CD14-positive monocyte (primary cell): Measurements from ENCODE around the gene KCNN3. TPM values are rescaled to one million over a fixed set of nuclear protein-coding genes. Genes with fewer than 3 reads are reported as not detected.

ENCODE experiments used
- DNase-seq, 3 donors: peaks; one replicate each; pipeline ENCODE4 v3.0.0-alpha.2; 2011 to 2022
- H2AFZ ChIP-seq: 2 replicates; pipeline ENCODE4 v1.6.0; 2012; ENCODE audit warnings: mild to moderate bottlenecking, low read depth, low read length, inconsistent platforms; ENCODE audit not compliant: insufficient read depth, poor library complexity, severe bottlenecking
- H3K27ac ChIP-seq, 2 donors: 1 replicate in 1 of 2; 2 replicates in 1 of 2; pipeline ENCODE4 v1.5.1; 2012 to 2013; ENCODE audit warnings: low read length in 2 of 2, control low read depth in 1 of 2, inconsistent platforms in 1 of 2, low read depth in 1 of 2, mild to moderate bottlenecking in 1 of 2
- H3K27me3 ChIP-seq, 2 donors: one replicate each; pipeline versions ENCODE4 v1.6.0 to v1.6.1; 2011 to 2013; ENCODE audit warnings: low read length in 2 of 2; ENCODE audit not compliant: control insufficient read depth in 2 of 2, insufficient read depth in 2 of 2
- H3K36me3 ChIP-seq, 2 donors: replicated peaks in 1 of 2; 1 replicate in 1 of 2; 2 replicates in 1 of 2; pipeline versions ENCODE4 v1.5.1 to v1.6.1; 2012 to 2013; ENCODE audit warnings: low read length in 2 of 2, control low read depth in 1 of 2, inconsistent platforms in 1 of 2, mild to moderate bottlenecking in 1 of 2; ENCODE audit not compliant: insufficient read depth in 2 of 2, control insufficient read depth in 1 of 2
- H3K4me1 ChIP-seq, 2 donors: 1 replicate in 1 of 2; 2 replicates in 1 of 2; pipeline versions ENCODE4 v1.5.1 to v1.6.1; 2012 to 2013; ENCODE audit warnings: low read length in 2 of 2, control low read depth in 1 of 2, inconsistent platforms in 1 of 2, mild to moderate bottlenecking in 1 of 2, moderate library complexity in 1 of 2; ENCODE audit not compliant: insufficient read depth in 2 of 2, control insufficient read depth in 1 of 2
- H3K4me2 ChIP-seq: replicated peaks from 2 replicates; pipeline ENCODE3; 2012; ENCODE audit warnings: low read length, moderate library complexity, mild to moderate bottlenecking; ENCODE audit not compliant: poor library complexity, severe bottlenecking; ENCODE audit errors: extremely low read depth
- H3K4me3 ChIP-seq, 3 experiments: fragments of 200-600 bp in 1 of 3; sonication (generic) in 1 of 3; replicated peaks in 1 of 3; 1 replicate in 2 of 3; 2 replicates in 1 of 3; pipeline ENCODE4 v1.5.1; 2011 to 2013; ENCODE audit warnings: low read length in 3 of 3, mild to moderate bottlenecking in 3 of 3, control low read depth in 2 of 3, low read depth in 2 of 3, inconsistent platforms in 1 of 3, moderate library complexity in 1 of 3
- H3K79me2 ChIP-seq: 2 replicates; pipeline ENCODE4 v1.6.0; 2012; ENCODE audit warnings: mild to moderate bottlenecking, control low read depth, inconsistent platforms, low read length, moderate library complexity; ENCODE audit not compliant: insufficient read depth
- H3K9ac ChIP-seq: 2 replicates; pipeline ENCODE4 v1.6.0; 2017; ENCODE audit warnings: low read length, mild to moderate bottlenecking; ENCODE audit not compliant: insufficient read depth, poor library complexity, severe bottlenecking
- H3K9me3 ChIP-seq, 2 donors: replicated peaks in 1 of 2; 1 replicate in 1 of 2; 2 replicates in 1 of 2; pipeline versions ENCODE4 v1.5.1 to v1.6.1; 2012 to 2013; ENCODE audit warnings: low read length in 2 of 2, control low read depth in 1 of 2; ENCODE audit not compliant: control insufficient read depth in 1 of 2, insufficient read depth in 1 of 2
- H4K20me1 ChIP-seq: 2 replicates; pipeline ENCODE4 v1.6.0; 2012; ENCODE audit warnings: mild to moderate bottlenecking, low read length, control low read depth, moderate library complexity; ENCODE audit not compliant: insufficient read depth
- H3K27ac Mint-ChIP-seq, 7 donors: one replicate each; pipeline ENCODE4 v1.8.0; 2020; ENCODE audit warnings: mild to moderate bottlenecking in 7 of 7, mixed read lengths in 7 of 7, moderate library complexity in 6 of 7, inconsistent platforms in 2 of 7
- H3K27me3 Mint-ChIP-seq, 3 donors: one replicate each; pipeline ENCODE4 v1.8.0; 2021 to 2022; ENCODE audit warnings: low read depth in 3 of 3, mild to moderate bottlenecking in 3 of 3, mixed read lengths in 3 of 3, moderate library complexity in 3 of 3, inconsistent platforms in 1 of 3
- H3K36me3 Mint-ChIP-seq, 2 donors: one replicate each; pipeline ENCODE4 v1.8.0; 2020; ENCODE audit warnings: mixed read lengths in 2 of 2, inconsistent platforms in 1 of 2, mild to moderate bottlenecking in 1 of 2
- H3K4me1 Mint-ChIP-seq: one replicate; pipeline ENCODE4 v1.8.0; 2020; ENCODE audit warnings: mild to moderate bottlenecking, mixed read lengths
- H3K4me3 Mint-ChIP-seq, 2 donors: one replicate each; pipeline ENCODE4 v1.8.0; 2020; ENCODE audit warnings: mild to moderate bottlenecking in 2 of 2, mixed read lengths in 2 of 2, moderate library complexity in 1 of 2
- H3K9me3 Mint-ChIP-seq, 7 donors: one replicate each; pipeline ENCODE4 v1.8.0; 2020 to 2022; ENCODE audit warnings: mixed read lengths in 7 of 7, mild to moderate bottlenecking in 6 of 7, moderate library complexity in 6 of 7, inconsistent platforms in 2 of 7
- WGBS: methylation state at CpG from one replicate; pipeline ENCODE4 v1.1.5; 2013; ENCODE audit warnings: missing lambda C conversion rate; ENCODE audit not compliant: insufficient coverage; 5-methylcytosine and 5-hydroxymethylcytosine counted together
- intact Hi-C, 2 donors: fragments of 100-400 bp; cut with micrococcal nuclease; formaldehyde crosslinking; loops; one replicate each; pipeline versions ENCODE4 v1.15.0 to v1.15.1; 2023
- polyA plus RNA-seq, 3 donors: library from polyadenylated mRNA; depleted of rRNA in 1 of 3; unstranded in 2 of 3; stranded (reverse) in 1 of 3; fragments of 300-500 nt in 2 of 3; fragments of >200 nt in 1 of 3; fragmentation: Illumina TruSeq in 2 of 3; gene quantifications; 1 replicate in 2 of 3; 2 replicates in 1 of 3; pipeline ENCODE4 v1.2.3, GENCODE V29; 2012 to 2021
- TF ChIP-seq, protein P1 (sequence below): fragments of 200-600 bp; IDR thresholded peaks from one replicate; pipeline ENCODE4 v1.8.0; 2022; ENCODE audit warnings: antibody characterized with exemption, mild to moderate bottlenecking

The KCNN3 gene
- polyA plus RNA-seq, 3 donors = not detected

- WGBS = 93% methylated on average over 6 of the region's 9 CpGs
- H3K79me2 ChIP-seq = no peaks in the 10 kb centered on the region
- peaks cover 0 to 3% of the 10 kb centered on the region in 2 donors for H3K36me3 Mint-ChIP-seq
- intact Hi-C loops = no loop called here
- TF ChIP-seq, protein P1, sequence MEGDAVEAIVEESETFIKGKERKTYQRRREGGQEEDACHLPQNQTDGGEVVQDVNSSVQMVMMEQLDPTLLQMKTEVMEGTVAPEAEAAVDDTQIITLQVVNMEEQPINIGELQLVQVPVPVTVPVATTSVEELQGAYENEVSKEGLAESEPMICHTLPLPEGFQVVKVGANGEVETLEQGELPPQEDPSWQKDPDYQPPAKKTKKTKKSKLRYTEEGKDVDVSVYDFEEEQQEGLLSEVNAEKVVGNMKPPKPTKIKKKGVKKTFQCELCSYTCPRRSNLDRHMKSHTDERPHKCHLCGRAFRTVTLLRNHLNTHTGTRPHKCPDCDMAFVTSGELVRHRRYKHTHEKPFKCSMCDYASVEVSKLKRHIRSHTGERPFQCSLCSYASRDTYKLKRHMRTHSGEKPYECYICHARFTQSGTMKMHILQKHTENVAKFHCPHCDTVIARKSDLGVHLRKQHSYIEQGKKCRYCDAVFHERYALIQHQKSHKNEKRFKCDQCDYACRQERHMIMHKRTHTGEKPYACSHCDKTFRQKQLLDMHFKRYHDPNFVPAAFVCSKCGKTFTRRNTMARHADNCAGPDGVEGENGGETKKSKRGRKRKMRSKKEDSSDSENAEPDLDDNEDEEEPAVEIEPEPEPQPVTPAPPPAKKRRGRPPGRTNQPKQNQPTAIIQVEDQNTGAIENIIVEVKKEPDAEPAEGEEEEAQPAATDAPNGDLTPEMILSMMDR = no peak
- peaks cover 3 to 13% (median 5%) of the 10 kb centered on the region in 3 donors for H3K27me3 Mint-ChIP-seq
- peak overlapping the region in 1 of 7 donors; percentile 68 for H3K27ac Mint-ChIP-seq
- no peaks in the 10 kb centered on the region for H4K20me1 ChIP-seq
- H2AFZ ChIP-seq = no peak overlapping the region
- no peaks in the 10 kb centered on the region for H3K36me3 ChIP-seq
- H3K9me3 Mint-ChIP-seq = peaks cover 0 to 6% (median 0%) of the 10 kb centered on the region in 7 donors
- H3K27me3 ChIP-seq = no peaks in the 10 kb centered on the region
- H3K4me3 Mint-ChIP-seq = no peak overlapping the region
- H3K4me3 ChIP-seq = no peak overlapping the region
- H3K4me2 ChIP-seq = no peak overlapping the region
- DNase-seq = no peak
- H3K9me3 ChIP-seq = no peaks in the 10 kb centered on the region
- H3K4me1 ChIP-seq = peaks cover 17 to 20% of the 10 kb centered on the region in 2 donors
- peaks cover 19% of the 10 kb centered on the region for H3K4me1 Mint-ChIP-seq
- H3K9ac ChIP-seq = no peak overlapping the region
- no peak overlapping the region for H3K27ac ChIP-seq
These were observed 126.5 kb downstream of the KCNN3 start for GRCh38 chr1:154743526-154744036.

GRCh38 chr1:154742606-154743005 lies 127.5 kb downstream of the KCNN3 start:
- Histone ChIP-seq H4K20me1 (no peaks in the 10 kb centered on the region), H3K27ac (no peak overlapping the region), H3K27me3 (no peaks in the 10 kb centered on the region), H3K79me2 (no peaks in the 10 kb centered on the region), H3K9ac (no peak overlapping the region), H2AFZ (no peak overlapping the region), H3K9me3 (no peaks in the 10 kb centered on the region), H3K36me3 (no peaks in the 10 kb centered on the region), H3K4me2 (no peak overlapping the region), H3K4me1 (peaks cover 8 to 11% of the 10 kb centered on the region in 2 donors), H3K4me3 (no peak overlapping the region)
- 82% methylated on average over 3 of the region's 11 CpGs for WGBS
- intact Hi-C loops = no loop called here
- H3K27ac Mint-ChIP-seq = no peak overlapping the region
- H3K27me3 Mint-ChIP-seq = peaks cover 3 to 16% (median 3%) of the 10 kb centered on the region in 3 donors
- H3K9me3 Mint-ChIP-seq = peaks cover 0 to 6% (median 0%) of the 10 kb centered on the region in 7 donors
- TF ChIP-seq, protein P1 = no peak
- H3K4me3 Mint-ChIP-seq = no peak overlapping the region
- H3K4me1 Mint-ChIP-seq = peaks cover 9% of the 10 kb centered on the region
- peaks cover 0 to 3% of the 10 kb centered on the region in 2 donors for H3K36me3 Mint-ChIP-seq
- DNase-seq = no peak
